A549 (cell line): ENCODE data around the gene CSRNP2. TPM values are rescaled to one million over a fixed set of nuclear protein-coding genes. Genes with fewer than 3 reads are reported as not detected.

Experiments
- ATAC-seq, 2 experiments: fragments of 200-7000 bp in 1 of 2; fragments of >200 bp in 1 of 2; cut with Nextera tagmentation in 1 of 2; cut with Tn5 transposase in 1 of 2; 3 replicates each; pipeline versions ENCODE4 v1.8.0 to v1.9.1; 2018 to 2020; ENCODE audit warnings: mild to moderate bottlenecking in 1 of 2, moderate library complexity in 1 of 2
- CTCF ChIA-PET: fragments of 300-600 bp; sonication (Branson Sonifier 250); formaldehyde crosslinking; extraction: SDS; loops from one replicate; lab custom pipeline; 2021; ENCODE audit warnings: antibody characterized with exemption, inconsistent platforms; lab: Yijun Ruan, JAX
- POLR2A ChIA-PET: fragments of 350-600 bp; formaldehyde crosslinking; extraction: SDS; loops from one replicate; lab custom pipeline; 2021; ENCODE audit warnings: antibody characterized with exemption, inconsistent platforms; lab: Yijun Ruan, JAX
- DNase-seq, 2 experiments: peaks; one replicate each; pipeline versions ENCODE4 v3.0.0 to v3.0.0-alpha.2; 2011 to 2016; ENCODE audit warnings: low read depth in 1 of 2, low spot score in 1 of 2
- FAIRE-seq: peaks from 2 replicates; lab custom pipeline; 2011; peaks lifted over from hg19 to GRCh38; lab: Jason Lieb, UNC
- H3K27ac ChIP-seq, 2 experiments: fragments of >200 bp; sonication (Bioruptor Twin); formaldehyde crosslinking; 3 replicates each; pipeline ENCODE4 v1.5.1; 2016 to 2017
- H3K4me1 ChIP-seq: fragments of >200 bp; sonication (Bioruptor Twin); formaldehyde crosslinking; 3 replicates; pipeline ENCODE4 v1.6.1; 2016
- H3K4me2 ChIP-seq: fragments of >200 bp; sonication (Bioruptor Twin); formaldehyde crosslinking; 3 replicates; pipeline ENCODE4 v1.6.1; 2016
- H3K4me3 ChIP-seq: fragments of >200 bp; sonication (Bioruptor Twin); formaldehyde crosslinking; 3 replicates; pipeline ENCODE4 v1.5.1; 2016
- H3K9me3 ChIP-seq: fragments of >200 bp; sonication (Bioruptor Twin); formaldehyde crosslinking; 3 replicates; pipeline ENCODE4 v1.6.1; 2016
- BHLHE40 ChIP-seq: IDR thresholded peaks from 2 replicates; pipeline ENCODE4 v1.6.1; 2012; ENCODE audit warnings: low read depth, low read length, inconsistent platforms
- CBX8 ChIP-seq: fragments of 200-600 bp; sonication (generic); IDR thresholded peaks from 2 replicates; pipeline ENCODE4 v1.6.1; 2016
- CHD4 ChIP-seq: fragments of 200-600 bp; sonication (generic); IDR thresholded peaks from 2 replicates; pipeline ENCODE4 v1.6.1; 2016; ENCODE audit warnings: antibody characterized with exemption, mild to moderate bottlenecking, borderline replicate concordance
- CTCF ChIP-seq: fragments of >200 bp; sonication (Bioruptor Twin); formaldehyde crosslinking; IDR thresholded peaks from 3 replicates; pipeline ENCODE4 v1.5.1; 2016
- EHF ChIP-seq: fragments of 250-450 bp; sonication (Bioruptor Pico); IDR thresholded peaks from 2 replicates; pipeline ENCODE4 v1.5.0; 2020; ENCODE audit warnings: mild to moderate bottlenecking
- ELK1 ChIP-seq: fragments of 150-350 bp; IDR thresholded peaks from 2 replicates; pipeline ENCODE4 v1.6.1; 2014; ENCODE audit warnings: low read depth, mild to moderate bottlenecking, low read length
- ESRRA ChIP-seq: fragments of 150-350 bp; IDR thresholded peaks from 2 replicates; pipeline ENCODE4 v1.6.1; 2014; ENCODE audit warnings: mild to moderate bottlenecking, low read length, borderline replicate concordance
- FOSB ChIP-seq: fragments of 250-450 bp; sonication (Bioruptor Pico); IDR thresholded peaks from 2 replicates; pipeline ENCODE4 v1.5.0; 2020; ENCODE audit warnings: mild to moderate bottlenecking, moderate library complexity
- FOXS1 ChIP-seq: fragments of 250-450 bp; sonication (Bioruptor Pico); IDR thresholded peaks from 2 replicates; pipeline ENCODE4 v1.5.0; 2020; ENCODE audit warnings: mild to moderate bottlenecking, moderate library complexity
- GATA3 ChIP-seq: IDR thresholded peaks from 2 replicates; pipeline ENCODE4 v1.6.1; 2012; ENCODE audit warnings: borderline replicate concordance
- HDAC2 ChIP-seq: fragments of 200-600 bp; sonication (generic); IDR thresholded peaks from 2 replicates; pipeline ENCODE4 v1.6.1; 2016
- HES2 ChIP-seq: fragments of >200 bp; sonication (Bioruptor Twin); formaldehyde crosslinking; IDR thresholded peaks from 2 replicates; pipeline ENCODE4 v1.6.1; 2016
- HEYL ChIP-seq: fragments of 250-450 bp; sonication (Bioruptor Pico); IDR thresholded peaks from 2 replicates; pipeline ENCODE4 v1.8.0; 2021; ENCODE audit warnings: mild to moderate bottlenecking, moderate library complexity
- HOXA7 ChIP-seq: fragments of 250-450 bp; sonication (Bioruptor Pico); IDR thresholded peaks from 2 replicates; pipeline ENCODE4 v1.5.0; 2020; ENCODE audit warnings: mild to moderate bottlenecking, moderate library complexity
- HOXB13 ChIP-seq: fragments of 250-450 bp; sonication (Bioruptor Pico); IDR thresholded peaks from 2 replicates; pipeline ENCODE4 v1.5.0; 2020; ENCODE audit warnings: low read depth, mild to moderate bottlenecking, moderate library complexity
- JUN ChIP-seq, 2 experiments: fragments of >200 bp; sonication (Bioruptor Twin); formaldehyde crosslinking; IDR thresholded peaks; 2 replicates in 1 of 2; 3 replicates in 1 of 2; pipeline ENCODE4 v1.6.1; 2016 to 2017
- MAZ ChIP-seq: fragments of 150-350 bp; IDR thresholded peaks from 2 replicates; pipeline ENCODE4 v1.6.1; 2014; ENCODE audit warnings: antibody characterized with exemption, low read depth, low read length, borderline replicate concordance
- NPAS2 ChIP-seq: fragments of 250-450 bp; sonication (Bioruptor Pico); IDR thresholded peaks from 2 replicates; pipeline ENCODE4 v1.8.0; 2022; ENCODE audit warnings: mild to moderate bottlenecking, moderate library complexity, borderline replicate concordance
- PBX3 ChIP-seq: IDR thresholded peaks from 2 replicates; pipeline ENCODE4 v1.6.1; 2012
- PHF8 ChIP-seq: fragments of 200-600 bp; sonication (generic); IDR thresholded peaks from 2 replicates; pipeline ENCODE4 v1.6.1; 2016; ENCODE audit warnings: low read depth, mild to moderate bottlenecking, antibody characterized with exemption, moderate library complexity, borderline replicate concordance
- POLR2A ChIP-seq: IDR thresholded peaks from 2 replicates; pipeline ENCODE4 v1.6.1; 2012; ENCODE audit warnings: mild to moderate bottlenecking, low read length
- RCOR1 ChIP-seq: fragments of 150-350 bp; IDR thresholded peaks from 2 replicates; pipeline ENCODE4 v1.6.1; 2014; ENCODE audit warnings: antibody characterized with exemption, low read length, low read depth
- RFX5 ChIP-seq: fragments of 450-650 bp; IDR thresholded peaks from 2 replicates; pipeline ENCODE4 v1.7.1; 2014; ENCODE audit warnings: antibody characterized with exemption, mild to moderate bottlenecking, moderate library complexity
- RNF2 ChIP-seq: fragments of 200-600 bp; sonication (generic); IDR thresholded peaks from 2 replicates; pipeline ENCODE4 v1.6.1; 2016; ENCODE audit warnings: low read depth, mild to moderate bottlenecking, antibody characterized with exemption, moderate library complexity, borderline replicate concordance
- SMC3 ChIP-seq: fragments of >200 bp; sonication (Bioruptor Twin); formaldehyde crosslinking; IDR thresholded peaks from 3 replicates; pipeline ENCODE4 v1.6.1; 2018; ENCODE audit warnings: inconsistent platforms
- ZC3H11A ChIP-seq: fragments of 450-650 bp; IDR thresholded peaks from 2 replicates; pipeline ENCODE4 v1.6.1; 2014; ENCODE audit warnings: antibody characterized with exemption, mild to moderate bottlenecking
- ZNF302 ChIP-seq: fragments of 250-450 bp; sonication (Bioruptor Pico); IDR thresholded peaks from 2 replicates; pipeline ENCODE4 v1.9.0; 2021; ENCODE audit warnings: inconsistent platforms, mild to moderate bottlenecking, moderate library complexity
- whole genome bisulfite sequencing: methylation state at CpG from one replicate; pipeline ENCODE4 v1.1.6; 2017; ENCODE audit errors: missing lambda C conversion rate; 5-methylcytosine and 5-hydroxymethylcytosine counted together
- polyA plus RNA-seq, 4 experiments: library from polyadenylated mRNA; depleted of rRNA in 3 of 4; stranded (reverse); fragments of >200 nt; fragmentation: RNase III in 1 of 4; extraction: RNeasy Plus Mini Kit Qiagen cat#74134 plus additional on column Dnase treatment in 1 of 4; gene quantifications; 2 replicates in 3 of 4; 3 replicates in 1 of 4; pipeline ENCODE4 v1.2.3, GENCODE V29; 2011 to 2017

Gene CSRNP2
- polyA plus RNA-seq, 2 of the 4 experiments (the other 2 are of a cell fraction): 11.1 to 20.3 TPM

GRCh38 chr12:51083126-51083833, at the start of gene CSRNP2 (continued):
- TF ChIP-seq MAZ: peak; percentile 33; the same call in 1 of the 2 replicates
- TF ChIP-seq FOXS1 (CRISPR knock-in tag): no peak
- TF ChIP-seq PBX3: peak; percentile 79; the same call in 1 of the 2 replicates
- peak; percentile 19; the same call in 1 of the 3 replicates for TF ChIP-seq SMC3
- no peak for TF ChIP-seq FOSB (CRISPR knock-in tag)
- peak; percentile 95 to 98; a peak in 4 of 5 replicates for TF ChIP-seq JUN (IDR thresholded peaks at IDR 0.05)
- no peak for TF ChIP-seq ZNF302 (CRISPR knock-in tag)
- TF ChIP-seq EHF (CRISPR knock-in tag): no peak
- no peak for TF ChIP-seq HDAC2
- no peak for TF ChIP-seq CBX8
- no peak for TF ChIP-seq HES2
- TF ChIP-seq NPAS2: no peak
- peak; percentile 99 for TF ChIP-seq POLR2A
- no peak for TF ChIP-seq CTCF
- peak; percentile 99 for TF ChIP-seq PHF8
- no peak for TF ChIP-seq CHD4
- no peak for TF ChIP-seq HOXA7 (CRISPR knock-in tag)
- no peak for TF ChIP-seq ZC3H11A
- TF ChIP-seq GATA3: no peak
- no peak for TF ChIP-seq BHLHE40
- TF ChIP-seq RCOR1: no peak
- no peak for TF ChIP-seq ESRRA
- no peak for TF ChIP-seq HOXB13 (CRISPR knock-in tag)
- no peak for TF ChIP-seq ELK1
- no peak for TF ChIP-seq RNF2
- no peak for TF ChIP-seq RFX5
- no peak for TF ChIP-seq HEYL (CRISPR knock-in tag)
- TF ChIP-seq, all 56 proteins: peak for 13

GRCh38 chr12:51132693-51133092, 49.3 kb upstream of the CSRNP2 start:
- TF ChIP-seq FOSB (CRISPR knock-in tag) (no peak), NPAS2 (no peak)
- WGBS: 91% methylated on average over 5 of the region's 5 CpGs
- no peak for DNase-seq
- FAIRE-seq: no peak
- ChIA-PET CTCF (interaction anchor here (0.6 to 1.4 kb wide), 3 partner anchors 9 to 28 kb away, joined by 3 to 6 read pairs (median 4); no protein-coding TSS in a partner anchor), POLR2A (no interaction called here)
- Histone ChIP-seq H3K4me2 (no peak overlapping the region), H3K4me3 (no peak overlapping the region), H3K27ac (no peak overlapping the region), H3K4me1 (peaks cover 9% of the 10 kb centered on the region; the same call in 2 of the 3 replicates), H3K9me3 (no peaks in the 10 kb centered on the region)
- ATAC-seq: no peak
